Midbrain (tissue), 1 donor: ENCODE data around the gene CRBN.

Source experiments
- DNase-seq: peaks from one replicate; lab custom pipeline; 2025; lab: John Stamatoyannopoulos, UW

Gene CRBN

GRCh38 chr3:3110299-3110630 lies 69.2 kb downstream of the CRBN start, which contains the start of gene IL5RA:
Gene IL5RA (minus strand): TSS chr3:3110374. CDS start chr3:3104984, 5,390 bp downstream.
- no peak for DNase-seq

- DNase-seq: no peak
These were observed 69.8 kb downstream of the CRBN start for GRCh38 chr3:3109407-3110298.

GRCh38 chr3:3107858-3108257 lies 71.6 kb downstream of the CRBN start:
- no peak for DNase-seq

GRCh38 chr3:3107181-3107580 lies 72.3 kb downstream of the CRBN start:
- no peak for DNase-seq

GRCh38 chr3:3105815-3106214 lies 73.7 kb downstream of the CRBN start:
- no peak for DNase-seq

- no peak for DNase-seq
These were observed 74.2 kb downstream of the CRBN start for GRCh38 chr3:3105246-3105645.

GRCh38 chr3:3102751-3103150 lies 76.7 kb downstream of the CRBN start:
- no peak for DNase-seq

- no peak for DNase-seq
These were observed 77.6 kb downstream of the CRBN start for GRCh38 chr3:3101660-3102458.
